GM18508 (cell line): ENCODE results near the gene CFAP90.

Experiments used
- ATAC-seq: cut with Tn5 transposase; IDR thresholded peaks from one replicate; pipeline ENCODE4 v1.9.1; 2021; ENCODE audit warnings: moderate number of reproducible peaks; ENCODE audit not compliant: insufficient read depth, unreplicated experiment

CFAP90 gene

DNA sequence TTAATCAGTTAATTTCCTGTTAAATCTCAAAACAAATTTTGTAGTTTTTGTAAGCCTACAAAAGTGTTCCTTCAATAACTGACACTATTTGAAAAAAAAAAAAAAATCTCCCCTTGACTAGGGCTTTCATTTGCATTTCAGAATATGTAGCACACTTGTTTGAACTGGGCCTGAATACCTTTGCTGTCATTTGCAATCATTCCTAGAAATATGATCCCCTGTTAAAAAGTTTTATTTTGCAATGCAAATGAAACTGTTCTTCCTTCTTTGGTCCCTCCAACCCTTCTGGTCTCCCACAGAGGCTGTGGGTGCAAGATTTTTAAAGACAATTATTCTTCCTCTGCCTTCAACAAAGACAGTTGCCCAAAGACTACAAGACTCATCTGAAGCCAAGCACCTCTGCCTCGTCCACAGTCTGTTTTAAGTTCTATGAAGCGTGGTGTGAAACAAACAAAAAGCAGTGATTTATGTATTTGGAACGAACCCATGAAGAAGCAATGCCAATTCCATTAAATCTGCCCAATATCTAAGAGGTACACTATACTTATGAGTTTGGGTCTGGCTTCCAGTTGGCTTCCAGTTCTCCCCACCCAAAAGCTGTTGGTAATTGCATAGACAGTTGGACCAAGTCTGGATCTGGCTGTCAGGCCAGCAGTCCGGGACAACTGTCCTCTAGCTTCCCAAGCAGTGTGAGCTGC, 66.1 kb downstream of the CFAP90 start:
- no peak for ATAC-seq

DNA sequence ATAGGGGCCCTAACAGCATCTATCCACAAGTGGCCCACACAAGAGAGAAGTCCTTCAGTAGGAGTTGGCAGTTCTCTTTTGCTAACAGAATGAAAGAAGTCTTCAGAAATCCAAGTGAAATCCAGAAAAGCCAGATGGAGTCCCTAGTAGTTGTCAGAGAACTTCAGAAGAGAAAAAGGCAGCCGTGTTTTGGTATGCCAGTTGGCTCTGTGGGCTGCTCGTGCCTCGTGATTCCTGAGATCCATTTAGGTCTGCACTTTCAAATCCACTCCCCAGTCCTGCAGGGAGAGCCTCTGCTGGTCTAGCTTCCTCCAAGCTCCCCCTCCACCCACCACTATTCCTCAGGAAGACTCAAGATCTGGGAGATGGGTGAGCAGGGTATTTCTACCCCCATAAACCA, 69.0 kb downstream of the CFAP90 start:
- ATAC-seq: no peak
